ENCODE measurements around the gene ARID1A.

DNA sequence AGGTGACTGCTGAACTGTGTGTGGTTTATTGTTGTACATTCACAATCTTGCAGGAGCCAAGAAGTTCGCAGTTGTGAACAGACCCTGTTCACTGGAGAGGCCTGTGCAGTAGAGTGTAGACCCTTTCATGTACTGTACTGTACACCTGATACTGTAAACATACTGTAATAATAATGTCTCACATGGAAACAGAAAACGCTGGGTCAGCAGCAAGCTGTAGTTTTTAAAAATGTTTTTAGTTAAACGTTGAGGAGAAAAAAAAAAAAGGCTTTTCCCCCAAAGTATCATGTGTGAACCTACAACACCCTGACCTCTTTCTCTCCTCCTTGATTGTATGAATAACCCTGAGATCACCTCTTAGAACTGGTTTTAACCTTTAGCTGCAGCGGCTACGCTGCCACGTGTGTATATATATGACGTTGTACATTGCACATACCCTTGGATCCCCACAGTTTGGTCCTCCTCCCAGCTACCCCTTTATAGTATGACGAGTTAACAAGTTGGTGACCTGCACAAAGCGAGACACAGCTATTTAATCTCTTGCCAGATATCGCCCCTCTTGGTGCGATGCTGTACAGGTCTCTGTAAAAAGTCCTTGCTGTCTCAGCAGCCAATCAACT lies 85.5 kb downstream of the ARID1A start:
- TF ChIP-seq, protein P1, sequence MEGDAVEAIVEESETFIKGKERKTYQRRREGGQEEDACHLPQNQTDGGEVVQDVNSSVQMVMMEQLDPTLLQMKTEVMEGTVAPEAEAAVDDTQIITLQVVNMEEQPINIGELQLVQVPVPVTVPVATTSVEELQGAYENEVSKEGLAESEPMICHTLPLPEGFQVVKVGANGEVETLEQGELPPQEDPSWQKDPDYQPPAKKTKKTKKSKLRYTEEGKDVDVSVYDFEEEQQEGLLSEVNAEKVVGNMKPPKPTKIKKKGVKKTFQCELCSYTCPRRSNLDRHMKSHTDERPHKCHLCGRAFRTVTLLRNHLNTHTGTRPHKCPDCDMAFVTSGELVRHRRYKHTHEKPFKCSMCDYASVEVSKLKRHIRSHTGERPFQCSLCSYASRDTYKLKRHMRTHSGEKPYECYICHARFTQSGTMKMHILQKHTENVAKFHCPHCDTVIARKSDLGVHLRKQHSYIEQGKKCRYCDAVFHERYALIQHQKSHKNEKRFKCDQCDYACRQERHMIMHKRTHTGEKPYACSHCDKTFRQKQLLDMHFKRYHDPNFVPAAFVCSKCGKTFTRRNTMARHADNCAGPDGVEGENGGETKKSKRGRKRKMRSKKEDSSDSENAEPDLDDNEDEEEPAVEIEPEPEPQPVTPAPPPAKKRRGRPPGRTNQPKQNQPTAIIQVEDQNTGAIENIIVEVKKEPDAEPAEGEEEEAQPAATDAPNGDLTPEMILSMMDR (conservative IDR thresholded peaks at IDR 0.05 in 1 of 2, IDR thresholded peaks at IDR 0.05 in 1 of 2; ENCODE audit: extremely low read depth in 1 of 2, insufficient read depth in 1 of 2, low read depth in 1 of 2, low read length in 2 of 2) = no peak
- no peak for TF ChIP-seq EZH2 (IDR thresholded peaks at IDR 0.05; ENCODE audit: borderline replicate concordance, low read length)
